ENCODE results near the gene DDX39A. TPM values are rescaled to one million over a fixed set of nuclear protein-coding genes. Genes with fewer than 3 reads are reported as not detected.
A peak's percentile ranks its signal among the peaks of the same experiment; 100 is the strongest.
"Not testable (repeated sequence)": the region's sequence is repeated elsewhere in the genome, so short reads cannot be mapped to it uniquely, and the experiment has no call there.

Gene DDX39A
- polyA plus RNA-seq, 2 donors = 92.6 to 111 TPM

DNA sequence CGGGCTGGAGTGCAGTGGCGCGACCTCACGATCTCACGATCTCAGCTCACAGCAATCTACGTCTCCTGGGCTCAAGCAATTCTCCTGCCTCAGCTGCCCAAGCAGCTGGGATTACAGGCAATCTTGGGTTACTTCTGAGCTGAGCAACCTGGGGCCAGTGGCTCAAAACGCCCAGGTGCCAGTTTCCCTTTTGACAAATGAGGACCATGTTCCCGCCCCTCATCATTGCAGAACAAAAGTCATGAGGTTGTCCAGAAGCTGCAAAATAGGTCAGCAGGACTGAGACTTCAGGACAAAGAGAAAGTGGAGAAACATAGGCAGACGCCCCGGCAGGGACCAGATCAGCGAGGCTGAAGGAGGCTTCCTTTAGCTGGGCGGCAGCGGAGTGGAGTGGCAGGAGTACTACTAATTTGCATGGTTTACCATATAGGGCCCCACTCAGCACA lies 41.2 kb downstream of the DDX39A start:
- H3K9me3 ChIP-seq (ENCODE audit: control insufficient read depth in 2 of 2, insufficient read depth in 1 of 2, low read depth in 1 of 2, low read length in 1 of 2) = no peaks in the 10 kb centered on the region
- peaks cover 2 to 4% of the 10 kb centered on the region in 2 donors for H3K4me1 ChIP-seq (ENCODE audit: control insufficient read depth in 2 of 2, insufficient read depth in 2 of 2, low read length in 1 of 2)
- H3K27ac ChIP-seq (ENCODE audit: low read depth in 2 of 2, low read length in 1 of 2) = peak overlapping the region in 1 of 2 donors; percentile 17
- no peaks in the 10 kb centered on the region for H3K27me3 ChIP-seq (ENCODE audit: control insufficient read depth in 1 of 2, insufficient read depth in 2 of 2, low read length in 2 of 2)
- WGBS, 2 donors = 71 to 76% methylated on average over 13 of the region's 13 CpGs
- no peaks in the 10 kb centered on the region for H3K36me3 ChIP-seq (ENCODE audit: control insufficient read depth in 2 of 2, insufficient read depth in 2 of 2, low read length in 1 of 2)
- no peak overlapping the region for H3K4me3 ChIP-seq (ENCODE audit: low read depth in 1 of 2, low read length in 2 of 2)

DNA sequence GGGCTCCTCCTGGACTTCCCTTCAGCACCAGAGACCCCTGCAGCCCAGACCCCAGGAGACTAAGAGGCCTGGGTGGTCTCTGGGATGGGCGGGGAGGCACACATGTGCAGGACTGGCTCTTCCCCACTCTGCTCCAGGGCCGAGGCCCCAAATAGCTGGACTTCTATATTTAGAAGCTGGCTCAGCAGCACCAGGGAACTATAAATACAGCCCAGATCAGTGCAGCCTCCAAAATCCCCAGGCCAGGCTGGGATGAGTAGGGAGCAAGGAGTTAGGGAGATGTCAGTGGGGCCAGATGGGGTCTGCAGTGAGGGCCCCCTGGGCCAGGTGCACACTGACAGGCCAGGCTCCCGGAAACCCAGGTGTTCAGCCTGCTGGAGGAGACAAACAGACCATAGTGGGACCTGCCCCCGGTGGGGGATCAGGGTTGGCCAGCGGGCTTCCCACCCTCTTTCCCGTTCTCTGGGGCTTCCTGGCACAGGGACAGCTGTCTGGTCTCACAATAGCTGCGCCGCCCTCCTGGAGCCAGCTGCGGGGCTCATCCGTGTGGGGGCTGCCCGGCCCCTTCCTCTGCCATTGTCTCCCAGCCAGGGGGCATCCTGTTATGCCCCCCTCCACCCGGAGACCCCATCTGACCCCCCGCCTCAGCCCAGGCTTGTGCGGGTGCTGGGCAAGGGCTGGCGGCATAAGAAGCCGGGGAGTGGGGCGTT lies 43.4 kb downstream of the DDX39A start:
- peaks cover 0 to 2% of the 10 kb centered on the region in 2 donors for H3K4me1 ChIP-seq (ENCODE audit: control insufficient read depth in 2 of 2, insufficient read depth in 2 of 2, low read length in 1 of 2)

DNA sequence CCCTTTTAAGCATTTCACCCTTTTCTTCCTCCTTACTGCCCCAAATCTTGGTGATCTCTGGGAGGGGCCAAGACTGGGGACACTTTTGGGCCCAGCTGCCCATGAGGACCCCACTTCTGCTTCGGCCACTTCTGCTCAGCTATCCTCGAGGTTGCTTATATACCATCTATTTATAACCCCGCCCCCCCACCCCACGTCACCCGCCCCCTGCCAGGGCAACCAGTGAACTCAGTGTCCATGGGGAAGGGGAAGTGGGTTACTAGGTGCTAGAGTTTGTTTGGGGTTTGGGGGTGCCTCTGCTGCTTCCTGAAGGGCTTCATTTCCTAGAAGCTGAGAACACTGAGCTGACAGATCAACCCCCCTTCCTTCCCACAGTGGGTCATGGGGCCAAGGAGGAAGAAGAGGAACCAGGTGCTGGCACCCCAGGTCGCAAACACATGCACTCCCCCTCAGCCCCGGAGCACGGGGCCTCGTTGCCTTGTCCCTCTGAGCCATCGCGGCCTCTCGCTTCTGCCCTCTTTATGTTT lies 44.0 kb downstream of the DDX39A start:
- no peak overlapping the region for H3K4me3 ChIP-seq (ENCODE audit: low read depth in 1 of 2, low read length in 2 of 2)
- H3K9me3 ChIP-seq (ENCODE audit: control insufficient read depth in 2 of 2, insufficient read depth in 1 of 2, low read depth in 1 of 2, low read length in 1 of 2) = no peaks in the 10 kb centered on the region
- H3K4me1 ChIP-seq (ENCODE audit: control insufficient read depth in 2 of 2, insufficient read depth in 2 of 2, low read length in 1 of 2) = peaks cover 0 to 2% of the 10 kb centered on the region in 2 donors
- H3K36me3 ChIP-seq (ENCODE audit: control insufficient read depth in 2 of 2, insufficient read depth in 2 of 2, low read length in 1 of 2) = no peaks in the 10 kb centered on the region
- H3K27ac ChIP-seq (ENCODE audit: low read depth in 2 of 2, low read length in 1 of 2) = peak overlapping the region; percentile 78 to 84
- no peaks in the 10 kb centered on the region for H3K27me3 ChIP-seq (ENCODE audit: control insufficient read depth in 1 of 2, insufficient read depth in 2 of 2, low read length in 2 of 2)
- WGBS, 2 donors = 38 to 48% methylated on average over 12 of the region's 12 CpGs

More for the DNA sequence above, 43.4 kb downstream of the DDX39A start:
- H3K36me3 ChIP-seq (ENCODE audit: control insufficient read depth in 2 of 2, insufficient read depth in 2 of 2, low read length in 1 of 2) = no peaks in the 10 kb centered on the region
- H3K4me3 ChIP-seq (ENCODE audit: low read depth in 1 of 2, low read length in 2 of 2) = no peak overlapping the region
- H3K9me3 ChIP-seq (ENCODE audit: control insufficient read depth in 2 of 2, insufficient read depth in 1 of 2, low read depth in 1 of 2, low read length in 1 of 2) = no peaks in the 10 kb centered on the region
- no peaks in the 10 kb centered on the region for H3K27me3 ChIP-seq (ENCODE audit: control insufficient read depth in 1 of 2, insufficient read depth in 2 of 2, low read length in 2 of 2)
- WGBS, 2 donors = 45 to 53% methylated on average over 17 of the region's 17 CpGs
- H3K27ac ChIP-seq (ENCODE audit: low read depth in 2 of 2, low read length in 1 of 2) = peak overlapping the region; percentile 78 to 84

DNA sequence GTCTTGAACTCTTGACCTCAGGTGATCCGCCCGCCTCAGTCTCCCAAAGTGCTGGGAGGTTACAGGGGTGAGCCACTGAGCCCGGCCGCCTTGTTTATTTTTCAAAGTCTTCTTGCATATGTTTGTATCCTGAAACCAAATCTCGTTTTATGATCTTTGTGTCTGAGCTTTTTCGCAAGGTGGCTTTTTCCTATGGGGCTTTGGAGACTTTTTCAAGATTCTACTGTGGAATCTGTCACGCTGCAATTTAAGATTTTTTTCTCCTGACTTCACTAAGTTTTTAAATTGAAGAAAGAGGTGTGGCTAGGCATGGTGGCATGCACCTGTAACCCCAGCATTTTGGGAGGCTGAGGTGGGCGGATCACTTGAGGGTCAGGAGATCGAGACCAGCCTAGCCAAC lies 44.8 kb downstream of the DDX39A start:
- not testable (repeated sequence) for H3K4me3 ChIP-seq (ENCODE audit: low read depth in 1 of 2, low read length in 2 of 2); H3K27me3 ChIP-seq (ENCODE audit: control insufficient read depth in 1 of 2, insufficient read depth in 2 of 2, low read length in 2 of 2); H3K36me3 ChIP-seq (ENCODE audit: control insufficient read depth in 2 of 2, insufficient read depth in 2 of 2, low read length in 1 of 2); H3K4me1 ChIP-seq (ENCODE audit: control insufficient read depth in 2 of 2, insufficient read depth in 2 of 2, low read length in 1 of 2); H3K9me3 ChIP-seq (ENCODE audit: control insufficient read depth in 2 of 2, insufficient read depth in 1 of 2, low read depth in 1 of 2, low read length in 1 of 2); H3K27ac ChIP-seq (ENCODE audit: low read depth in 2 of 2, low read length in 1 of 2)
- 87 to 92% methylated on average over 9 of the region's 9 CpGs for WGBS, 2 donors

DNA sequence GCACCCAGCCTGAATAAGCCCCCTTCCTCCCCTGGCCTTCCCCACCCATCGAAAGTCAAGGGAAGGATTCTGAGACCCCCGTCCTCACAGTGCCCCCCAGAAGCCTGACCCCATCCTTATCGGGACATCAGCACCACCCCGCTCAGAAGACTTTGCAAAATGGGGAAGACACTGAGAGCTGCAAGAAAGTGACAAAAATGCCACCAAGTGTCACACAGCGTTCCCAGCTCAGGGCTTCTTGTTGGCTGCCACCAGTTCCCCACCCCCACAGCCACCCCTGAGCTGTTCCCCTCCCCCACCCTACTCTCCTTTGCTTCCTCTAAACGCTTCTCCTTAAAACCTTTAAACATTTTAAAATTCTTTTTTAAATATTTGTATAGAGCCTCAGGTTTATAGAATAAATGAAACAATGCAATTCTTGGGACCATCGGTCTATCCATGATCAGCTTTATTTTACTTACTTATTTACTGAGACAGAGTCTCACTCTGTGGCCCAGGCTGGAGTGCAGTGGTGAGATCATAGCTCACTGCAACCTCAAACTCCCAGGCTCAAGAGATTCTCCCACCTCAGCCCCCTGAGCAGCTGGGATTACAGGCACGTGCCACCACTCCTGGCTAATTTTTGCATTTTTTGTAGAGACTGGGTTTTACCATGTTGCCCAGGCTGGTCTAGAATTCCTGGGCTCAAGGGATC lies 46.6 kb downstream of the DDX39A start:
- not testable (repeated sequence) for H3K4me3 ChIP-seq (ENCODE audit: low read depth in 1 of 2, low read length in 2 of 2); H3K4me1 ChIP-seq (ENCODE audit: control insufficient read depth in 2 of 2, insufficient read depth in 2 of 2, low read length in 1 of 2); H3K27me3 ChIP-seq (ENCODE audit: control insufficient read depth in 1 of 2, insufficient read depth in 2 of 2, low read length in 2 of 2); H3K27ac ChIP-seq (ENCODE audit: low read depth in 2 of 2, low read length in 1 of 2); H3K9me3 ChIP-seq (ENCODE audit: control insufficient read depth in 2 of 2, insufficient read depth in 1 of 2, low read depth in 1 of 2, low read length in 1 of 2); H3K36me3 ChIP-seq (ENCODE audit: control insufficient read depth in 2 of 2, insufficient read depth in 2 of 2, low read length in 1 of 2)
- 57 to 67% methylated on average over 6 to 8 of the region's 8 CpGs for WGBS, 2 donors

DNA sequence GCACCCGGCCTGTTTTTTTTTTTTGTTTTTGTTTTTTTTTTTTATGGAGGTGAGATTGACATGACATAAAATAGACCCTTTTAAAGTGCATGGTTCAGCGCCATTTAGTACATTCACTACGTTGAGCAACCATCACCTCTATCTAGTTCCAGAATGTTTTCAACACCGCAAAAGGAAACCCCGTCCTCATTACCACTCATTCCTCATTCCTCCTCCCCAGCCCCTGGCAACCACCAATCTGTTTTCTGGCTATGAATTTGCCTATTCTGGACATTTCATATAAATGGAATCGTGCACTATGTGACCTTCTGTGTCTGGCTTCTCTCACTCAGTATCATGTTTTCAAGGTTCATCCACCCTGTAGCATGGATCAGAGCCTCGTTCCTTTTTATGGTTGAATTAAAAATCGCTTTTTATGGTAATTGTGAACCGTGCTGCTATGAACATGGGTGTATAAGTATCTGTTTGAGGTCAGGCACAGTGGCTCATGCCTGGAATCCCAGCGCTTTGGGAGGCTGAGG lies 47.8 kb downstream of the DDX39A start:
- Histone ChIP-seq H3K4me3 (ENCODE audit: low read depth in 1 of 2, low read length in 2 of 2) (no peak overlapping the region), H3K36me3 (ENCODE audit: control insufficient read depth in 2 of 2, insufficient read depth in 2 of 2, low read length in 1 of 2) (no peaks in the 10 kb centered on the region), H3K27me3 (ENCODE audit: control insufficient read depth in 1 of 2, insufficient read depth in 2 of 2, low read length in 2 of 2) (no peaks in the 10 kb centered on the region), H3K27ac (ENCODE audit: low read depth in 2 of 2, low read length in 1 of 2) (no peak overlapping the region), H3K9me3 (ENCODE audit: control insufficient read depth in 2 of 2, insufficient read depth in 1 of 2, low read depth in 1 of 2, low read length in 1 of 2) (no peaks in the 10 kb centered on the region), H3K4me1 (ENCODE audit: control insufficient read depth in 2 of 2, insufficient read depth in 2 of 2, low read length in 1 of 2) (peaks cover 0 to 2% of the 10 kb centered on the region in 2 donors)
- 81% methylated on average over 10 of the region's 10 CpGs for WGBS, 2 donors

DNA sequence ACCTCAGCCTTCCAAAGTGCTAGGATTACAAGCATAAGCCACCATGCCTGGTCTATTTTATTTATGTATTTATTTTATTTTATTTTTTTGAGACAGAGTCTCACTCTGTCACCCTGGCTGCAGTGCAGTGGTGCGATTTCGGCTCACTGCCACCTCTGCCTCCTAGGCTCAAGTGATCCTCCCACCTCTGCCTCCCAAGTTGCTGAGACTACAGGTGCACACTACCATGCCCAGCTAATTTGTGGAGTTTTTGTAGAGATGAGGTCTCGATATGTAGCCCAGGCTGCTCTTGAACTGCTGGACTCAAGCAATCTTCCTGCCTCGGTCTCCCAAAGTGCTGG lies 48.2 kb downstream of the DDX39A start:
- peak overlapping the region in 1 of 2 donors; percentile 19 for H3K27ac ChIP-seq (ENCODE audit: low read depth in 2 of 2, low read length in 1 of 2)
- H3K36me3 ChIP-seq (ENCODE audit: control insufficient read depth in 2 of 2, insufficient read depth in 2 of 2, low read length in 1 of 2) = no peaks in the 10 kb centered on the region
- H3K4me1 ChIP-seq (ENCODE audit: control insufficient read depth in 2 of 2, insufficient read depth in 2 of 2, low read length in 1 of 2) = peaks cover 0 to under 1% of the 10 kb centered on the region in 2 donors
- 85% methylated on average over 4 of the region's 4 CpGs for WGBS, 2 donors
- H3K9me3 ChIP-seq (ENCODE audit: control insufficient read depth in 2 of 2, insufficient read depth in 1 of 2, low read depth in 1 of 2, low read length in 1 of 2) = no peaks in the 10 kb centered on the region
- H3K4me3 ChIP-seq (ENCODE audit: low read depth in 1 of 2, low read length in 2 of 2) = no peak overlapping the region
- no peaks in the 10 kb centered on the region for H3K27me3 ChIP-seq (ENCODE audit: control insufficient read depth in 1 of 2, insufficient read depth in 2 of 2, low read length in 2 of 2)

DNA sequence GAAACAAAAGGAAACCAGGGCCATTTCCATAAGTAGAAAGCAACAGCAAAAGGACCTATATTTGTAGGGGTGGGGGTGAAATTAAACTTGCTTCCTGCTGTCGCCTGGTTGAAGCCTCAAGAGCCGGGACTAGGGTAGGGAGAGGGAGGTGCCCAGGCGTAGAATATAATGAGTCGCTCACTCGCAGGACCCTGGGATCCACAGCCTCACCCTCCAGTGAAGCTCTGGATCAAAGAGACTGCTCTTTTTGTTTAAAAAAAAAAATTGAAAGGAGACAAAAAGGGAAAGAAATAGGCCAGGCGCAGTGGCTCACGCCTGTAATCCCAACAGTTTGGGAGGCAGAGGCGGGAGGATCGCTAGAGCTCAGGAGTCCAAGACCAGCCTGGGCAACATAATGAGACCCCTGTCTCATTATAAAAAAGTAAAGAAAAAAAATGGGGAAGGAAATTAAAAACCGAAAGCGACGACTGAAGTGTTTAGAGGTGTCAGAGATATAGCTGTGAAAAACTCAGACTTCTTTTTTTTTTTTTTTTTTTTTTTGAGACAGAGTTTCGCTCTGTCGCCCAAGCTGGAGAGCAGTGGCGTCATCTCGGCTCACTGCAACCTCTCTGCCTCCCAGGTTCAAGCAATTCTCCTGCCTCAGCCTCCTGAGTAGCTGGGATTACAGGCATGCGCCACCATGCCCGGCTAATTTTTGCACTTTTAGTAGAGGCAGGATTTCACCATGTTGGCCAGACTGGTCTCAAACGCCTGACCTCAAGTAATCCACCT lies 48.8 kb downstream of the DDX39A start:
- 58 to 59% methylated on average over 19 of the region's 19 CpGs for WGBS, 2 donors
- H3K9me3 ChIP-seq (ENCODE audit: control insufficient read depth in 2 of 2, insufficient read depth in 1 of 2, low read depth in 1 of 2, low read length in 1 of 2) = no peaks in the 10 kb centered on the region
- no peaks in the 10 kb centered on the region for H3K4me1 ChIP-seq (ENCODE audit: control insufficient read depth in 2 of 2, insufficient read depth in 2 of 2, low read length in 1 of 2)
- no peaks in the 10 kb centered on the region for H3K36me3 ChIP-seq (ENCODE audit: control insufficient read depth in 2 of 2, insufficient read depth in 2 of 2, low read length in 1 of 2)
- no peak overlapping the region for H3K4me3 ChIP-seq (ENCODE audit: low read depth in 1 of 2, low read length in 2 of 2)
- H3K27me3 ChIP-seq (ENCODE audit: control insufficient read depth in 1 of 2, insufficient read depth in 2 of 2, low read length in 2 of 2) = no peaks in the 10 kb centered on the region
- peak overlapping the region; percentile 74 to 84 for H3K27ac ChIP-seq (ENCODE audit: low read depth in 2 of 2, low read length in 1 of 2)

DNA sequence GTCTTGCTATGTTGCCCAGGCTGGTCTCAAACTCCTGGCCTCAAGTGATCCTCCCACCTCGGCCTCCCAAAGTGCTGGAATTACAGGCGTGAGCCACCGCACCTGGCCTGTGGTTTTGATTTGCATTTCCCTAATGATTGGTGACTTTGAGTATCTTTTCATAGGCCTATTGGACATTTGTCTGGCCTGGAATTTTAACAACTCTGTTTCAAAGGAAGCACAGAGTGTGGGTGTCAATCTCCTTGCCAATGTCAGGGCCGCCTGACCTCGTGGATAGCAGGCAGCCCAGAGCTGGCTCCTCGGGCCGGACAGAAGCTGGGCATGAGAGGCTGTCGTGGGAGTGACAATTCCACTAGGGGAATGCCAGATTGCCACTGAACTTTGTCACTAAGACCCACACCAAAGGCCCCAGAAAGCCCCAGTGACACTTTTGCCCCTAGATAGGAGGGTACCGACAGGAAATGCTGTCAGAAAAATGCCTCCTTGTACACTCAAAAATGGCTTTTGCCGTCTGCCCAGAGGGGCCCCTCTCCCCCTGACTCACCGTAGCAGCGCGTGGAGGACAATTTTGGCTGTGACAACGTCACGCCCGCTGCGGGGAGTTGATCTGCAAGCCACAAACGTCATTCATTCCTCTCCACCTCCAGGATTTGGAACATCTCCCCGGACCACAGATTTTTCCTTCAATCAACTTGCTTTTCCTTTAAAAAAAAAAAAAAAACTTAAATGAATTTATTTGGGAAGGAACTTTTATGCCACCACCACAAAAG lies 49.6 kb downstream of the DDX39A start:
- no peaks in the 10 kb centered on the region for H3K9me3 ChIP-seq (ENCODE audit: control insufficient read depth in 2 of 2, insufficient read depth in 1 of 2, low read depth in 1 of 2, low read length in 1 of 2)
- no peaks in the 10 kb centered on the region for H3K27me3 ChIP-seq (ENCODE audit: control insufficient read depth in 1 of 2, insufficient read depth in 2 of 2, low read length in 2 of 2)
- 46 to 49% methylated on average over 19 of the region's 19 CpGs for WGBS, 2 donors
- peak overlapping the region; percentile 78 to 84 for H3K27ac ChIP-seq (ENCODE audit: low read depth in 2 of 2, low read length in 1 of 2)
- no peaks in the 10 kb centered on the region for H3K4me1 ChIP-seq (ENCODE audit: control insufficient read depth in 2 of 2, insufficient read depth in 2 of 2, low read length in 1 of 2)
- no peaks in the 10 kb centered on the region for H3K36me3 ChIP-seq (ENCODE audit: control insufficient read depth in 2 of 2, insufficient read depth in 2 of 2, low read length in 1 of 2)
- H3K4me3 ChIP-seq (ENCODE audit: low read depth in 1 of 2, low read length in 2 of 2) = no peak overlapping the region

All from esophagus (tissue), 2 donors.